ENCODE results near the gene COPG2. TPM values are rescaled to one million over a fixed set of nuclear protein-coding genes. Genes with fewer than 3 reads are reported as not detected.

Gene COPG2
- total RNA-seq, 2 donors from 2014 or later, result 74.3 to 76.3 TPM

GRCh38 chr7:130683026-130683425, 14.5 kb upstream of the COPG2 start:
- Histone ChIP-seq H3K27me3 (ENCODE audit: control insufficient read depth, insufficient read depth, low read length, poor library complexity, severe bottlenecking) (peaks cover 4% of the 10 kb centered on the region), H3K9me3 (ENCODE audit: control insufficient read depth, low read length) (peaks cover 9% of the 10 kb centered on the region), H3K9ac (ENCODE audit: extremely low read depth, low read length, poor library complexity, severe bottlenecking) (no peak overlapping the region), H3K4me3 (ENCODE audit: low read length) (no peak overlapping the region), H3K27ac (ENCODE audit: low read depth, low read length) (no peak overlapping the region), H3K36me3 (ENCODE audit: control insufficient read depth, insufficient read depth, low read length) (no peaks in the 10 kb centered on the region), H3K4me1 (ENCODE audit: control insufficient read depth, insufficient read depth, low read length) (no peaks in the 10 kb centered on the region)
- no peak overlapping the region for H3K4me3 Mint-ChIP-seq
- no peaks in the 10 kb centered on the region for H3K36me3 Mint-ChIP-seq (ENCODE audit: low read depth)
- DNase-seq, result no peak
- H3K27ac Mint-ChIP-seq, result no peak overlapping the region
- H3K9me3 Mint-ChIP-seq, result no peaks in the 10 kb centered on the region
- H3K4me1 Mint-ChIP-seq, result no peaks in the 10 kb centered on the region
- H3K27me3 Mint-ChIP-seq (ENCODE audit: insufficient read depth), result peaks cover 6% of the 10 kb centered on the region
- no peak for TF ChIP-seq CTCF (conservative IDR thresholded peaks at IDR 0.05)
- 100% methylated on average over 1 to 2 of the region's 2 CpGs for WGBS, 2 experiments (ENCODE audit: insufficient coverage in 1 of 2, insufficient read length in 1 of 2)

GRCh38 chr7:130674456-130674855, 5.9 kb upstream of the COPG2 start:
- Histone ChIP-seq H3K9ac (ENCODE audit: extremely low read depth, low read length, poor library complexity, severe bottlenecking) (no peak overlapping the region), H3K4me3 (ENCODE audit: low read length) (no peak overlapping the region), H3K27me3 (ENCODE audit: control insufficient read depth, insufficient read depth, low read length, poor library complexity, severe bottlenecking) (no peaks in the 10 kb centered on the region), H3K9me3 (ENCODE audit: control insufficient read depth, low read length) (no peaks in the 10 kb centered on the region), H3K4me1 (ENCODE audit: control insufficient read depth, insufficient read depth, low read length) (no peaks in the 10 kb centered on the region), H3K27ac (ENCODE audit: low read depth, low read length) (no peak overlapping the region), H3K36me3 (ENCODE audit: control insufficient read depth, insufficient read depth, low read length) (no peaks in the 10 kb centered on the region)
- Mint-ChIP-seq H3K36me3 (ENCODE audit: low read depth) (no peaks in the 10 kb centered on the region), H3K27me3 (ENCODE audit: insufficient read depth) (peaks cover 10% of the 10 kb centered on the region), H3K4me3 (no peak overlapping the region), H3K27ac (no peak overlapping the region), H3K9me3 (no peaks in the 10 kb centered on the region), H3K4me1 (no peaks in the 10 kb centered on the region)
- no peak for DNase-seq
- TF ChIP-seq CTCF (conservative IDR thresholded peaks at IDR 0.05), result no peak
- WGBS, 2 experiments (ENCODE audit: insufficient coverage in 1 of 2, insufficient read length in 1 of 2), result 94% methylated on average over 2 of the region's 2 CpGs; no CpG with 5 or more reads in 1 of the 2 experiments

GRCh38 chr7:130673066-130673465, 4.5 kb upstream of the COPG2 start:
- Histone ChIP-seq H3K4me3 (ENCODE audit: low read length) (no peak overlapping the region), H3K9ac (ENCODE audit: extremely low read depth, low read length, poor library complexity, severe bottlenecking) (no peak overlapping the region), H3K27ac (ENCODE audit: low read depth, low read length) (no peak overlapping the region), H3K36me3 (ENCODE audit: control insufficient read depth, insufficient read depth, low read length) (no peaks in the 10 kb centered on the region), H3K4me1 (ENCODE audit: control insufficient read depth, insufficient read depth, low read length) (no peaks in the 10 kb centered on the region), H3K27me3 (ENCODE audit: control insufficient read depth, insufficient read depth, low read length, poor library complexity, severe bottlenecking) (no peaks in the 10 kb centered on the region), H3K9me3 (ENCODE audit: control insufficient read depth, low read length) (no peaks in the 10 kb centered on the region)
- Mint-ChIP-seq H3K27me3 (ENCODE audit: insufficient read depth) (peaks cover 15% of the 10 kb centered on the region), H3K36me3 (ENCODE audit: low read depth) (no peaks in the 10 kb centered on the region), H3K27ac (no peak overlapping the region), H3K4me1 (peaks cover 3% of the 10 kb centered on the region), H3K9me3 (no peaks in the 10 kb centered on the region), H3K4me3 (no peak overlapping the region)
- no peak for DNase-seq
- TF ChIP-seq CTCF (conservative IDR thresholded peaks at IDR 0.05), result no peak

All from endodermal cell (in vitro differentiated cells).